Measurements from ENCODE around the gene MED6. TPM values are rescaled to one million over a fixed set of nuclear protein-coding genes. Genes with fewer than 3 reads are reported as not detected.

The MED6 gene
- total and polyA plus RNA-seq, 10 donors, result 15.2 to 55.7 (median 40.9) TPM

GRCh38 chr14:70602254-70602653, 1.8 kb upstream of the MED6 start:
- DNase-seq, result no peak
- peaks cover 11 to 38% (median 27%) of the 10 kb centered on the region in 6 donors for H3K4me1 ChIP-seq
- peaks cover 0 to 17% (median 0%) of the 10 kb centered on the region in 7 donors for H3K27me3 ChIP-seq (replicated peaks in 1 of 7)
- peaks cover 0 to 5% (median 2%) of the 10 kb centered on the region in 6 donors for H3K36me3 ChIP-seq
- H3K9me3 ChIP-seq, result no peaks in the 10 kb centered on the region
- H3K27ac ChIP-seq, result no peak overlapping the region
- no peak overlapping the region for H3K4me3 ChIP-seq
- no peak for TF ChIP-seq POLR2AphosphoS5 (IDR thresholded peaks at IDR 0.05)
- no peak for TF ChIP-seq POLR2A (IDR thresholded peaks at IDR 0.05)
- TF ChIP-seq CTCF (IDR thresholded peaks at IDR 0.05 in 8 of 11, conservative IDR thresholded peaks at IDR 0.05 in 3 of 11), result no peak
- WGBS, 5 donors, result 84 to 94% (median 92%) methylated on average over 2 of the region's 2 CpGs
- intact Hi-C loops (cut with DNase I; ENCODE audit: low total_unique reads), result no loop called here

DNA sequence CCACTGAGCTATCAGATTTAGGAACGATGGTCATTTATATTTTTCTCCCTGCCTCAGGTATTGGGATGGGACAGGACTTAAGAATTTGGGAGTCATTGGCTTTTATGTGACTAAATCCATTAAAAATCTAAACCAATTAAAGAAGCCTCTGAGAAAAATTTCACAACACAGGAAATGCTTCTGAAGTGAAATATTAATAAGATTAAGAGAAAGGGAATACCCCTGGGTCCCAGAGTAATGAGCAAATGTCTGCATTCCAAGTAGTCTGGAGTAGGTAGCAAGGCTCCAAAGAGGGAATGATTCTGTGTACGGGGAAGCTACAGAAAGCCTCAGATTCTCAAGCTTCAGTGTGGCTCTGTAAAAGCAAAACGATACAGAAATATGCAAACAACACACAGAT, 707 bp upstream of the MED6 start:
- intact Hi-C loops (cut with DNase I; ENCODE audit: low total_unique reads), result no loop called here
- TF ChIP-seq CTCF (IDR thresholded peaks at IDR 0.05 in 8 of 11, conservative IDR thresholded peaks at IDR 0.05 in 3 of 11), result no peak
- no peak for TF ChIP-seq POLR2A (IDR thresholded peaks at IDR 0.05)
- TF ChIP-seq POLR2AphosphoS5 (IDR thresholded peaks at IDR 0.05), result no peak
- no peaks in the 10 kb centered on the region for H3K9me3 ChIP-seq
- peaks cover 0 to 16% (median 7%) of the 10 kb centered on the region in 6 donors for H3K36me3 ChIP-seq
- no peak for DNase-seq
- H3K27me3 ChIP-seq (replicated peaks in 1 of 7), result peaks cover 0 to 17% (median 0%) of the 10 kb centered on the region in 7 donors
- peak overlapping the region; percentile 22 to 94 (median 74) for H3K4me3 ChIP-seq
- WGBS, 5 donors, result 53 to 61% (median 58%) methylated on average over 3 of the region's 3 CpGs
- peaks cover 11 to 49% (median 30%) of the 10 kb centered on the region in 6 donors for H3K4me1 ChIP-seq
- peak overlapping the region; percentile 49 to 85 (median 63) for H3K27ac ChIP-seq

DNA sequence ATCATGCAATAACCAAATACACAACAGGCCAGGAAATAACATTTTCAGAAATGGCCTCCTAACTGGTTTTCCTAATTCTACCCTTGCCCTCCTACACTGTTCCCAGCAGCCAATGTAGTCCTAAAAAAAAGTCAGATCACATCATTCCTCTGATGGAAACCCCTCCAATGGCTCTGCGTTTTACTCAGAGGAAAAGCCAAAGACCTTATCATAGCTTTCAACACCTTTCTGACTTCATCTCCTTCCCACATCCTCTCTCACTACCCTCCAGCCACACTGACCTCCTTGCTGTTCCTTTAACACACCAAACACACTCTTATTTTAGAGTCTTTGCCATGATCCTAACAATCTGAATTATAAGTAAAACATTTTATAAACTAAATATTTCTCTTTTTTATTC, 1.1 kb downstream of the MED6 start:
- H3K36me3 ChIP-seq, result peaks cover 0 to 34% (median 25%) of the 10 kb centered on the region in 6 donors
- TF ChIP-seq POLR2AphosphoS5 (IDR thresholded peaks at IDR 0.05) (no peak), POLR2A (IDR thresholded peaks at IDR 0.05) (no peak), CTCF (IDR thresholded peaks at IDR 0.05 in 8 of 11, conservative IDR thresholded peaks at IDR 0.05 in 3 of 11) (no peak)
- no peak overlapping the region for H3K27ac ChIP-seq
- H3K27me3 ChIP-seq (replicated peaks in 1 of 7), result no peaks in the 10 kb centered on the region
- 22 to 65% (median 34%) methylated on average over 1 of the region's 1 CpG for WGBS, 5 donors
- intact Hi-C loops (cut with DNase I; ENCODE audit: low total_unique reads), result no loop called here
- peak overlapping the region in 5 of 8 donors; percentile 68 to 94 (median 79) for H3K4me3 ChIP-seq
- no peaks in the 10 kb centered on the region for H3K9me3 ChIP-seq
- peaks cover 11 to 51% (median 30%) of the 10 kb centered on the region in 6 donors for H3K4me1 ChIP-seq
- no peak for DNase-seq

DNA sequence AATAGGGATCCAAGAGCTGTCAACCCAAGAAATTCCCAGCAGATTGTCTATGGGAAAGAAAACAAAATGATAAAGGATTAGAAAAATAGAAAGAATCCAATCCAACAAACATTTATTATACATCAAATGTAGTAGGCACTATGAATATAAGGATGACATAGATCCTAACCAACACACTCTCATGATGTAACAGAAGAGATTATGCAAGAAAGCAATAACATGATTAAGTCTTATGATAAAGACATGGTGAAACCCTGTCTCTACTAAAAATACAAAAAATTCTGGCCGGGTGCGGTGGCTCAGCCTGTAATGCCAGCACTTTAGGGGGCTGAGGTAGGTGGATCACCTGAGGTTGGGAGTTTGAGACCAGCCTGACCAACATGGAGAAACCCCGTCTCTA, 2.7 kb downstream of the MED6 start:
- 78 to 95% (median 91%) methylated on average over 3 of the region's 3 CpGs for WGBS, 5 donors
- H3K9me3 ChIP-seq, result no peaks in the 10 kb centered on the region
- intact Hi-C loops (cut with DNase I; ENCODE audit: low total_unique reads), result no loop called here
- H3K36me3 ChIP-seq, result peaks cover 1 to 51% (median 41%) of the 10 kb centered on the region in 6 donors
- no peaks in the 10 kb centered on the region for H3K27me3 ChIP-seq (replicated peaks in 1 of 7)
- no peak overlapping the region for H3K4me3 ChIP-seq
- no peak for DNase-seq
- no peak for TF ChIP-seq POLR2AphosphoS5 (IDR thresholded peaks at IDR 0.05)
- no peak for TF ChIP-seq POLR2A (IDR thresholded peaks at IDR 0.05)
- TF ChIP-seq CTCF (IDR thresholded peaks at IDR 0.05 in 8 of 11, conservative IDR thresholded peaks at IDR 0.05 in 3 of 11), result no peak
- no peak overlapping the region for H3K27ac ChIP-seq
- H3K4me1 ChIP-seq, result peaks cover 11 to 51% (median 30%) of the 10 kb centered on the region in 6 donors

Measured in spleen (tissue), 11 donors.